Osteocyte (in vitro differentiated cells): ENCODE results near the gene SRRM4. TPM values are rescaled to one million over a fixed set of nuclear protein-coding genes. Genes with fewer than 3 reads are reported as not detected.
"Not testable (repeated sequence)": the region's sequence is repeated elsewhere in the genome, so short reads cannot be mapped to it uniquely, and the experiment has no call there.

Source experiments
- DNase-seq: peaks from one replicate; pipeline ENCODE4 v3.0.0; 2021; ENCODE audit warnings: mixed read lengths; ENCODE audit not compliant: unreplicated experiment; ENCODE audit errors: extremely low spot score
- H3K27ac Mint-ChIP-seq: one replicate; pipeline ENCODE4 v1.8.0; 2021; ENCODE audit warnings: mild to moderate bottlenecking, mixed read lengths; ENCODE audit not compliant: unreplicated experiment
- H3K27me3 Mint-ChIP-seq: one replicate; pipeline ENCODE4 v1.8.0; 2021; ENCODE audit warnings: mixed read lengths; ENCODE audit not compliant: unreplicated experiment
- H3K36me3 Mint-ChIP-seq: one replicate; pipeline ENCODE4 v1.8.0; 2021; ENCODE audit warnings: mixed read lengths; ENCODE audit not compliant: unreplicated experiment
- H3K4me1 Mint-ChIP-seq: one replicate; pipeline ENCODE4 v1.8.0; 2021; ENCODE audit warnings: mixed read lengths; ENCODE audit not compliant: unreplicated experiment
- H3K4me3 Mint-ChIP-seq: one replicate; pipeline ENCODE4 v1.8.0; 2021; ENCODE audit warnings: mild to moderate bottlenecking, moderate library complexity, mixed read lengths; ENCODE audit not compliant: unreplicated experiment
- H3K9me3 Mint-ChIP-seq: one replicate; pipeline ENCODE4 v1.8.0; 2021; ENCODE audit warnings: mixed read lengths; ENCODE audit not compliant: unreplicated experiment
- total RNA-seq: library from RNA; stranded (reverse); gene quantifications from 2 replicates; pipeline ENCODE4 v1.2.1, GENCODE V29; 2021
- TF ChIP-seq, protein P1 (sequence below): fragments of 200-600 bp; sonication (generic); IDR thresholded peaks from 2 replicates; pipeline ENCODE4 v1.5.0; 2021; ENCODE audit warnings: antibody characterized with exemption, mild to moderate bottlenecking, moderate library complexity

The SRRM4 gene
- total RNA-seq, 1 donor from 2014 or later, result not detected

DNA sequence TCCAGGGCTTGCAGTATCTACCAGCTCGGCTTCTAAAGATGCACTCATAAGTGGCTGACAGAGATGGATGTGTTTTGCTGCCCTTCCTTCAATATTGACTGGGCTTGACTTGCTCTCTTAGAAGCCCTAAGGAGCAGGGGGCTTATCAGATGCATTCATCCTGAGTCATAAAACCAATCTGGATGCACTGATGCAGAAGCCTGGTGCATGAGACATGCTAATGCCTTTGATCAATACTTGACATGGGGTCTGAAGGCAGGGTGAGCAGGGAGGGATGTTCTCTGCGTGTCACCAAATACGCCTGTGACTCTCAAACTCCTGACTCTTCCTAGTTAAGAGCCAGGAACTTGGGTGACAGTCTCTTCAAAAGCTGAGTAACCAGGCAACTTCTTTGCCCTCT lies 119.6 kb downstream of the SRRM4 start:
- Mint-ChIP-seq H3K27me3 (no peaks in the 10 kb centered on the region), H3K4me1 (no peaks in the 10 kb centered on the region), H3K36me3 (no peaks in the 10 kb centered on the region), H3K27ac (no peak overlapping the region), H3K4me3 (no peak overlapping the region), H3K9me3 (peaks cover 18% of the 10 kb centered on the region)
- TF ChIP-seq, protein P1, sequence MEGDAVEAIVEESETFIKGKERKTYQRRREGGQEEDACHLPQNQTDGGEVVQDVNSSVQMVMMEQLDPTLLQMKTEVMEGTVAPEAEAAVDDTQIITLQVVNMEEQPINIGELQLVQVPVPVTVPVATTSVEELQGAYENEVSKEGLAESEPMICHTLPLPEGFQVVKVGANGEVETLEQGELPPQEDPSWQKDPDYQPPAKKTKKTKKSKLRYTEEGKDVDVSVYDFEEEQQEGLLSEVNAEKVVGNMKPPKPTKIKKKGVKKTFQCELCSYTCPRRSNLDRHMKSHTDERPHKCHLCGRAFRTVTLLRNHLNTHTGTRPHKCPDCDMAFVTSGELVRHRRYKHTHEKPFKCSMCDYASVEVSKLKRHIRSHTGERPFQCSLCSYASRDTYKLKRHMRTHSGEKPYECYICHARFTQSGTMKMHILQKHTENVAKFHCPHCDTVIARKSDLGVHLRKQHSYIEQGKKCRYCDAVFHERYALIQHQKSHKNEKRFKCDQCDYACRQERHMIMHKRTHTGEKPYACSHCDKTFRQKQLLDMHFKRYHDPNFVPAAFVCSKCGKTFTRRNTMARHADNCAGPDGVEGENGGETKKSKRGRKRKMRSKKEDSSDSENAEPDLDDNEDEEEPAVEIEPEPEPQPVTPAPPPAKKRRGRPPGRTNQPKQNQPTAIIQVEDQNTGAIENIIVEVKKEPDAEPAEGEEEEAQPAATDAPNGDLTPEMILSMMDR, result no peak
- DNase-seq, result no peak

DNA sequence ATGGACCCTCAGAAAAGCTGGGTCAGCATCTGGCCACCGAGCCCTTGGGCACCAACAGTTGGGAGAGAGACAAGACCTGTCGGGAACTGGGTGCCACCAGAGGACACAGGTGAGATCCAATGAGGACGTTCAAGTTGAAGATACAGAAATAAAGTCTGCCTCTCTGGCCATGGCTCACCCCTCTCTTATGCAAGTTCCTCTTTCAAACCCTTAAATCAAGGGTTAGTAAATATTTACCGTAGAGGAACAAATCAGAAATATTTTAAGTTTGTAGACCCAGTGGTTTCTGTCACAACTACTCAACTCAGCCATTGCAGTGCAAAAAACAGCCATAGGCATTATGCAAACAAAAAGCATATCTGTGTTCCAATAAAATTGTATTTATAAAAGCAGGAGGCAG lies 120.9 kb downstream of the SRRM4 start:
- DNase-seq, result no peak
- no peaks in the 10 kb centered on the region for H3K4me1 Mint-ChIP-seq
- H3K9me3 Mint-ChIP-seq, result peaks cover 18% of the 10 kb centered on the region
- TF ChIP-seq, protein P1, result no peak
- no peak overlapping the region for H3K27ac Mint-ChIP-seq
- no peaks in the 10 kb centered on the region for H3K27me3 Mint-ChIP-seq
- H3K36me3 Mint-ChIP-seq, result no peaks in the 10 kb centered on the region
- no peak overlapping the region for H3K4me3 Mint-ChIP-seq

DNA sequence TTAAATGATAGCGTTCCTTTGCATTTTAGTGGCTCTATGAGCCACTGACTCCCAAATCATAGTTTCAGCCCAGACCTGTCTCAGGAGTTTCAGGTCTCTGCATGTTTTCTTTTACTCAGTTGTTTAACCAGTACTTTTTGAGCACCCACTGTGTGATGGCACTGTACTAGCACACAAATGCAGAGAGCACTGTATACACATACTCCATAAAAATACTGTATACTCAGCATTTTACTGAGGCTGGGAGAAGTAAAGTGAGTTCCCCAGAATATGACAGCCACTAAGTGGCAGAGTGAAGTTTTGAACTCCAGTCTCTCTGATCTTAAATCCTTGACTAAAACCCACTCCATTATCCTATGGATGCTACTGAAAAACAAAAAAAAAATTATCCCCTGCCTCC lies 121.4 kb downstream of the SRRM4 start:
- TF ChIP-seq, protein P1, result no peak
- Mint-ChIP-seq H3K4me3 (no peak overlapping the region), H3K4me1 (no peaks in the 10 kb centered on the region), H3K27ac (no peak overlapping the region), H3K9me3 (peaks cover 18% of the 10 kb centered on the region), H3K27me3 (no peaks in the 10 kb centered on the region), H3K36me3 (no peaks in the 10 kb centered on the region)
- DNase-seq, result no peak

DNA sequence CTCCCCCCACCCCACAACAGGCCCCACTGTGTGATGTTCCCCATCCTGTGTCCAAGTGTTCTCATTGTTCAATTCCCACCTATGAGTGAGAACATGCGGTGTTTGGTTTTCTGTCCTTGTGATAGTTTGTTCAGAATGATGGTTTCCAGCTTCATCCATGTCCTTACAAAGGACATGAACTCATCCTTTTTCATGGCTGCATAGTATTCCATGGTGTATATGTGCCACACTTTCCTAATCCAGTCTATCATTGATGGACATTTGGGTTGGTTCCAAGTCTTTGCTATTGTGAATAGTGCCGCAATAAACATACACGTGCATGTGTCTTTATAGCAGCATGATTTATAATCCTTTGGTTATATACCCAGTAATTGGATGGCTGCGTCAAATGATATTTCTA lies 123.6 kb downstream of the SRRM4 start:
- H3K4me3 Mint-ChIP-seq, H3K27ac Mint-ChIP-seq, DNase-seq, H3K9me3 Mint-ChIP-seq, H3K27me3 Mint-ChIP-seq, H3K4me1 Mint-ChIP-seq, H3K36me3 Mint-ChIP-seq: not testable (repeated sequence)

DNA sequence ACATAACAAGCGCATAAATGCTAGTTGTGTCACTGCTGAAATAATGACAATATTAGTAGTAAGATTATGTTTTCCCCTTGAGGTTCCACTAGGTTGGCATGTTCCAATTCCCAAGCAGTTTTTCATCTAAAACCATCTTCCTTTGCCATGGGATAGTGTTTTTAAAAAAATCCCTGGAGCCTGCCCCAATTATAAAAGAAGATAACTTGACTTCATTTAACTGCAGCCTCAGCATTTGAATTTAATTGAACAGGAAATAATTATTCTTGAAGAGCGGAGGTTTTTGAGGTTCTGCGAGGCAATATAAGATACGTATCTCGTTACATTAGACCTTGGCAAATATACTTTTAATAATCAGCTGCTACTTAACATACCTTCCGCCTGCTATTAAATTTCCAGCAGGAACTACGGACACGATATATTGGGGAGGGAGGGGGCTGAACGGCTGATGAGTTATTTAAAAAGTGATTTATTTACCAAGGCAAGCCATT lies 132.2 kb downstream of the SRRM4 start:
- no peak overlapping the region for H3K27ac Mint-ChIP-seq
- no peak overlapping the region for H3K4me3 Mint-ChIP-seq
- TF ChIP-seq, protein P1, result no peak
- no peak for DNase-seq
- no peaks in the 10 kb centered on the region for H3K27me3 Mint-ChIP-seq
- H3K36me3 Mint-ChIP-seq, result no peaks in the 10 kb centered on the region
- H3K9me3 Mint-ChIP-seq, result no peaks in the 10 kb centered on the region
- H3K4me1 Mint-ChIP-seq, result no peaks in the 10 kb centered on the region

DNA sequence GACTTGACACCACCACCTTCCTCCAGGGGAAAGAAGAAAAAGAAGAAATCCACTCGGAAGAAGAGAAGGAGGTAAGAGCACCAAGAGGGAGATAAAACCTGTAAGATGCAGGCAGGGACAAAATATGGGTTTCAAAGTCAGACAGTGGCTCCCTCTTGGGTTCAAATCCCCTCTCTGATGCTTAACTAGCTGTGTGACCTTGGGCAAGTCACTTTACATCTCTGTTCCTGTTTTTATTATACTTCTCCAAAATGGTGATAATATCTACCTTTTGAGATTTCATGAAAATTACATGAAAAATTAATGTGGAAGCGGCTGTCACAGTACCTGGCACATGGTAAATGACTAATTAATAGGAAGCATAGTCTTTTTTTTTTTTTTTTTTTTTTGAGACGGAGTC lies 133.0 kb downstream of the SRRM4 start:
- no peak overlapping the region for H3K4me3 Mint-ChIP-seq
- no peaks in the 10 kb centered on the region for H3K27me3 Mint-ChIP-seq
- no peaks in the 10 kb centered on the region for H3K36me3 Mint-ChIP-seq
- H3K9me3 Mint-ChIP-seq, result no peaks in the 10 kb centered on the region
- no peak for DNase-seq
- H3K4me1 Mint-ChIP-seq, result no peaks in the 10 kb centered on the region
- TF ChIP-seq, protein P1, result no peak
- no peak overlapping the region for H3K27ac Mint-ChIP-seq
